ENCODE data around the gene B3GNT7.

DNA sequence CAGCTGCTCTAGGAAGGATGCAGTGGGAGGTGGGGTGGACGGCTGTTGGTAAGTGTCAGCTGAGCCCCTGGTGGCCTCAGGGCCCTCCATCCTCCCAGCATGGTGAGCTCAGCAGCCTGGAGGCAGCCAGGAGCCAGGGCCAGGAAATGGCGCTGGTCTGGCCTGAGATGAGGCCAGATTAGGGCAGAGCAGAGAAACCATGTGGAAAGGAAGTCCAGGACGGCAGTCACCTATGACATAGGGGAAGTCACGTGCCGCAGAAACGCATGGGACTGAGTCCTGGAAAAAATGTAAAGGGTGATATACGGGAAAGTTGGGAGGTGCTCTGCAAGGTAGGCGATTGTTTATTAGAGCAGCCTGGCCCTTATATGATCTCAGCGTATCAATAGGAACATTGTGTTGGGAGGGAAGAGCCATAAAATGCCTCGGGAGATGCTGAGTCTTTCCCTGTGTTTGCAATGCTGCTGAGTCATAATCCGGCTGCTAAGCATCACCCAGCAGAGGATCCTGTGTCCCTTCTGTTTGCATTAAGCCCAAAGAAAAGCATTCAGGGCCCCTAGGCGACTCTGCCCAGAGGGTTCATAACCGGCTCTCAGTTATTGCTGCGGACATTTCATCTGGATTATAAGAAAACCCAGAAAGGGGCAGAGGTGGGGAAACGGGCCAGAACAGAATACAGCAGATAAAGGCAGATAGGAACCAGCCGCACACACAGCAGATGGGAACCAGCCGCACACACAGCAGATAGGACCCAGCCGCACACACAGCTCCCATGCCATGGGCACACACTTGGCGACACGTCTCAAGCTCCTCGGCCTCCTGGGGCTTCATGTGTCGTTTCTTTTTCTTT, 30.3 kb upstream of the B3GNT7 start:
- TF ChIP-seq, protein P1, sequence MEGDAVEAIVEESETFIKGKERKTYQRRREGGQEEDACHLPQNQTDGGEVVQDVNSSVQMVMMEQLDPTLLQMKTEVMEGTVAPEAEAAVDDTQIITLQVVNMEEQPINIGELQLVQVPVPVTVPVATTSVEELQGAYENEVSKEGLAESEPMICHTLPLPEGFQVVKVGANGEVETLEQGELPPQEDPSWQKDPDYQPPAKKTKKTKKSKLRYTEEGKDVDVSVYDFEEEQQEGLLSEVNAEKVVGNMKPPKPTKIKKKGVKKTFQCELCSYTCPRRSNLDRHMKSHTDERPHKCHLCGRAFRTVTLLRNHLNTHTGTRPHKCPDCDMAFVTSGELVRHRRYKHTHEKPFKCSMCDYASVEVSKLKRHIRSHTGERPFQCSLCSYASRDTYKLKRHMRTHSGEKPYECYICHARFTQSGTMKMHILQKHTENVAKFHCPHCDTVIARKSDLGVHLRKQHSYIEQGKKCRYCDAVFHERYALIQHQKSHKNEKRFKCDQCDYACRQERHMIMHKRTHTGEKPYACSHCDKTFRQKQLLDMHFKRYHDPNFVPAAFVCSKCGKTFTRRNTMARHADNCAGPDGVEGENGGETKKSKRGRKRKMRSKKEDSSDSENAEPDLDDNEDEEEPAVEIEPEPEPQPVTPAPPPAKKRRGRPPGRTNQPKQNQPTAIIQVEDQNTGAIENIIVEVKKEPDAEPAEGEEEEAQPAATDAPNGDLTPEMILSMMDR (IDR thresholded peaks at IDR 0.05; ENCODE audit: poor library complexity, severe bottlenecking) = no peak
- TF ChIP-seq, protein P2, sequence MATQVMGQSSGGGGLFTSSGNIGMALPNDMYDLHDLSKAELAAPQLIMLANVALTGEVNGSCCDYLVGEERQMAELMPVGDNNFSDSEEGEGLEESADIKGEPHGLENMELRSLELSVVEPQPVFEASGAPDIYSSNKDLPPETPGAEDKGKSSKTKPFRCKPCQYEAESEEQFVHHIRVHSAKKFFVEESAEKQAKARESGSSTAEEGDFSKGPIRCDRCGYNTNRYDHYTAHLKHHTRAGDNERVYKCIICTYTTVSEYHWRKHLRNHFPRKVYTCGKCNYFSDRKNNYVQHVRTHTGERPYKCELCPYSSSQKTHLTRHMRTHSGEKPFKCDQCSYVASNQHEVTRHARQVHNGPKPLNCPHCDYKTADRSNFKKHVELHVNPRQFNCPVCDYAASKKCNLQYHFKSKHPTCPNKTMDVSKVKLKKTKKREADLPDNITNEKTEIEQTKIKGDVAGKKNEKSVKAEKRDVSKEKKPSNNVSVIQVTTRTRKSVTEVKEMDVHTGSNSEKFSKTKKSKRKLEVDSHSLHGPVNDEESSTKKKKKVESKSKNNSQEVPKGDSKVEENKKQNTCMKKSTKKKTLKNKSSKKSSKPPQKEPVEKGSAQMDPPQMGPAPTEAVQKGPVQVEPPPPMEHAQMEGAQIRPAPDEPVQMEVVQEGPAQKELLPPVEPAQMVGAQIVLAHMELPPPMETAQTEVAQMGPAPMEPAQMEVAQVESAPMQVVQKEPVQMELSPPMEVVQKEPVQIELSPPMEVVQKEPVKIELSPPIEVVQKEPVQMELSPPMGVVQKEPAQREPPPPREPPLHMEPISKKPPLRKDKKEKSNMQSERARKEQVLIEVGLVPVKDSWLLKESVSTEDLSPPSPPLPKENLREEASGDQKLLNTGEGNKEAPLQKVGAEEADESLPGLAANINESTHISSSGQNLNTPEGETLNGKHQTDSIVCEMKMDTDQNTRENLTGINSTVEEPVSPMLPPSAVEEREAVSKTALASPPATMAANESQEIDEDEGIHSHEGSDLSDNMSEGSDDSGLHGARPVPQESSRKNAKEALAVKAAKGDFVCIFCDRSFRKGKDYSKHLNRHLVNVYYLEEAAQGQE (IDR thresholded peaks at IDR 0.05; ENCODE audit: borderline replicate concordance) = no peak
- TF ChIP-seq EP300 (conservative IDR thresholded peaks at IDR 0.05; ENCODE audit: poor library complexity, severe bottlenecking) = no peak
- TF ChIP-seq RAD21 (conservative IDR thresholded peaks at IDR 0.05) = no peak
